ENCODE results near the gene CAP2.
"Not testable (repeated sequence)": the region's sequence is repeated elsewhere in the genome, so short reads cannot be mapped to it uniquely, and the experiment has no call there.

CAP2 gene

DNA sequence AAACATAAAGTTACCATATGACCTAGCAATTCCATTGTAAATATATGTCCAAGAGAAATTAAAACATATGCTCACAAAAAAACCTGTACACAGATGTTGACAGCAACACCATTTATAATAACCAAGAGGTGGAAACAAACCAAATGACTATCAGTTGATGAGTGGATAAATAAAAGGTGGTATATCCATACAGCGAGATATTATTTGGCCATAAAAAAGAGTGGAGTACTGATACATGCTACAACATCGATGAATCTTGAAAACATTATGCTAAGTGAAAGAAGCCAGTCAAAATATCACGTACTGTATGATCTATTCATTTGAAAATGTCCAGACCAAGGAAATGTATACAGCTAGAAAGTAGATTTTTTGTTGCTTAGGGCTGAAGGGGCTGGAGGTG, 2.9 kb downstream of the CAP2 start:
- no peak for DNase-seq (ENCODE audit: low read depth in 1 of 2, low spot score in 1 of 2)

DNA sequence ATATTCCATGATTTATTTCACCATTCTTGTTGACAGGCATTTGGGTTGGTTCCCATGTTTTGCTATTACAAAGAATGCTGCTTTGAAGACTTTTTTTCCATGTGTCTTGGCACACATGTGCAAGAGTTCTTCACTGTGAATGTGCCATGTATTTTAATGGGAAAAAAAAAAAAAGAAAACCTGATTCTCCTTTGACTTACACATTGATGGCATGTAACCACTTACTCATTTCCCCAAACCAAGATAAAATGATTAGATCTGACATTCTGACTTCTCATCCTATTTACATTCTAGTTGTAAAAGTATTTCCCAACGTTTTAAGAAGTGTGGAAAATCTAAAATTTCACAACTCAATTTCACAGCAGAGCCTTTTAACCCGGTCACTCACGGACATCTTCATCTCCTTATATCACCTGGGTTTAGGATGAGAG, 4.4 kb downstream of the CAP2 start:
- no peak for DNase-seq (ENCODE audit: low read depth in 1 of 2, low spot score in 1 of 2)

DNA sequence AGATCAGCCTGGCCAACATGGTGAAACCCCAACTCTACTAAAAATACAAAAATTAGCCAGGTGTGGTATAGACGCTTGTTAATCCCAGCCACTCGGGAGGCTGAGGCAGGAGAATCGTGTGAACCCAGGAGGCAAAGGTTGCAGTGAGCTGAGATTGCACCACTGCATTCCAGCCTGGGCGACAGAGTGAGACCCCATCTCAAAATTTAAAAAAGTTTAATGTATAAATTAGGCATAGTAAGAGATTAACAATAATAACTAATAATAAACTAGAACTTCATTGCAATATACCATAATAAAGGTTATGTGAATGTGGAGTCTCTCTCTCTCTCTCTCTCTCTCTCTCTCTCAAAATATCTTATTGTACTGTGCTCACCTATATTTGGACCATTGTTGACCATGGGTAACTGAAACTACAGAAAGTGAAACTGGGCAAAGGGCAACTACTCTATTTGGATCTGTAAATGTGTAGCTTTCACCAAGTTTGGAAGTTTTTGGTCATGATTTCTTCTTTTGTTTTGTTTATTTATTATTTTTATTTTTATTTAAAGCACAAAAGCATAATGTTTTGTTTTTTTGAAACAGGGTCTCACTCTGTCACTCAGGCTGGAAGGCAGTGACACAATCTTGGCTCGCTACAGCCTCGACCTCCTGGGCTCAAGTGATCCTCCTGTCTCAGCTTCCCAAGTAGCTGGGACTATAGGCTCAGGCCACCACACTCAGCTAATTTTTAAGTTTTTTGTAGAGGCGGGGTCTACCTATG, 12.0 kb downstream of the CAP2 start:
- DNase-seq (ENCODE audit: low read depth in 1 of 2, low spot score in 1 of 2): not testable (repeated sequence)

DNA sequence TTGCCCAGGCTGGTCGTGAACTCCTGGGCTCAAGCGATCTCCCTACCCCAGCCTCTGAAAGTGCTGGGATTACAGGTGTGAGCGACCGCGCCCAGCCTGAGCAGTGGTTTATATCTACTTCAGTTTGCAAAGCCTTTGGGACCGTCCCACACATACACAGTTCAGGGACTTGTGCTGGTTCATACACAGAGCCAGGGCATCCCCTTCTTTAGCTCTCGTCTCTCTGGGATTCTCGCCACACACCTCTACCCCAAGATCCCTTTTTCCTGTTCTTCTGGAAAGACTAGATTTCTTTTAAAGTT, 12.5 kb downstream of the CAP2 start:
- DNase-seq (ENCODE audit: low read depth in 1 of 2, low spot score in 1 of 2): no peak

DNA sequence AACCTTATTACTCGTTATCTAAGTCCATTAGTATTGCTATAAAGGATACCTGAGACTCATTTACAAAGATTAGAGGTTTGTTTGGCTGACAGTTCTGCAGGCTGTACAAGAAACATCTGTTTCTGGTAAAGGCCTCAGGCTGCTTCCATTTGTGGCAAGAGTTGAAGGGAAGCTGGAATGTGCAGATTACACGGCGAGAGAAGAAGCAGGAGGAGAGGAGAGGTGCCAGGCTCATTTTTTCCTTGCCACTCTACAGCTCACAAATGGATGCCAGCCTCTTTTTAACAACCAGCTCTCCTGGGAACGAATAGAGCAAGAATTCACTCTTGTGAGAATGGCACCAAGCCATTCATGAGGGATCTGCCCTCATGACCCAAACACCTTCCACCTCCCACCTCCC, 14.7 kb downstream of the CAP2 start:
- DNase-seq (ENCODE audit: low read depth in 1 of 2, low spot score in 1 of 2): no peak

DNA sequence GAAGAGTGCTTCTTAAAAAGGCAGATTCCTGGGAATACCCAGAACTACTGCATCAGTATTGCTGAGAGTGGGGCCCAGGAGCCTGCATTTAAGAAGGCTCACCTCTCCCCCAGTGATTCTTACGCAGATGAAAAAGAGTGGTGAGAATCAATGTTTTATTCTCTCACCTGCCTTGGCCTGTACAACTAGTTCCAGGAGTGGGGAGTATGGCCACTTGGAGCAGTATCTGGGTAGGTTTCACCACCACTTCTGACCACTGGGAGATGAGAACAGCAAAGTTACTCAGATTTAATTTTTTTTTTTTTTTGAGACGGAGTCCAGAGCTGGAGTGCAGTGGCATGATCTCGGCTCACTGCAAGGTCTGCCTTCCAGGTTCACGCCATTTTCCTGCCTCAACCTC, 16.9 kb downstream of the CAP2 start:
- DNase-seq (ENCODE audit: low read depth in 1 of 2, low spot score in 1 of 2): no peak

DNA sequence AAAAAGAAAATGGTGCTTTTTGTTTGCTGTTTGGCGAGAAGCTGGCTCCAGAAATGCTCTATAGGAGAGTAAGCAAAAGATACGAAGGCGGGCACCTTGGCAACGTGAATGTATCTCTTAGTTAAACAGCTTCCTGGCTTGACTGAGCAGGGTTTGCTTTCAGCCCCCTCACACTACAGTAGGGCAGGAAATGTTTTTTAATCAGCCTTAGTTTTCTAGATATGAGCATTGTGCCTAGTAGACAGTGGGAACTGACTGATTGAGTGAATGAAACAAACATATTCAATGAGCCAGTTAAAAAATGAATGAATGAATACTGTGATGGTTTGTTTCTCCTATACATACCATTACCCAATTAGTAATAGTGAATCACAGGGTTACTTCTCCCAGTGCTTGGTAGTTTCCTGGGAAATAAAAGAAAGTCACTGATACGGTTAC, 19.9 kb downstream of the CAP2 start:
- DNase-seq (ENCODE audit: low read depth in 1 of 2, low spot score in 1 of 2): no peak

GRCh38 chr6:17414395-17414794, 21.0 kb downstream of the CAP2 start:
- DNase-seq (ENCODE audit: low read depth in 1 of 2, low spot score in 1 of 2): not testable (repeated sequence)

DNA sequence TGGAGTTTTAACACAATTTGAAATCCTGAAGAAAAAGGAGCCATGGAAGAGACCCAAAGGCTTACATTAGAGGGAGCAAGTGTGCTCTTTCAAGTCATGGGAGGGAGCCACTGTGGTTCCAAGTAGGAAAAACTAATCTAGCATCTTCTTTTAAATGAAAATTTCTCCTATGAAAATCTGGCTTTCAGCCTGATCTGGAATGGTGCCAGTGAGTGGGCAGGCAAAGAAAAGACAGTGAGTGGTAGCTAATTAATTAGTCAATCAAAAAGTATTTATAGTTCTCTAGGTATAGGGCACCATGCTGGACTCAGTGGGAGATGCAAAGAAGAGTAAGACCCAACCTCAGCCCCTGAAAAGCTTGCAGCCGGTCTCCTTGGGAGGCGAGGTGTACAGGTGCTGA, 21.9 kb downstream of the CAP2 start:
- DNase-seq (ENCODE audit: low read depth in 1 of 2, low spot score in 1 of 2): no peak

GRCh38 chr6:17416806-17417205, 23.4 kb downstream of the CAP2 start:
- DNase-seq (ENCODE audit: low read depth in 1 of 2, low spot score in 1 of 2): no peak

DNA sequence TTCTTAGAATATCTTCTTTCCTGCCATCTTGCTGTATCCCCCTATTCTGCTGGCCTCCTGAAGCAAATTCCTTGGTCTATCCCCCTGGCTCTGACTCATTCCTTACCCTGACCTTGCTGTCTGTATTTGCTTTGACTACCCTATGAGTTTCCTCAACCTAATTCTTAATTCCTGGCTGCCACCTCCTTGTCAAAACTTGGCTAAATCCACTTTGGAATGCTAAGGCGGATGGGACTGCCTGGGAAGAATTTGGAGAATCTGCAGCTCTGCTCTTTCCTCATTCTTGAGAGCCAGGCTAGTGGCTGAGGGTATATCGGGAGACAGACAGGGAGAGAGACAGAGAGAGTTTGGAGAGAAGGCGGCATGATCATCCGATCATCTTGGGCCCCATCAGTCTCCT, 24.4 kb downstream of the CAP2 start:
- DNase-seq (ENCODE audit: low read depth in 1 of 2, low spot score in 1 of 2): no peak

DNA sequence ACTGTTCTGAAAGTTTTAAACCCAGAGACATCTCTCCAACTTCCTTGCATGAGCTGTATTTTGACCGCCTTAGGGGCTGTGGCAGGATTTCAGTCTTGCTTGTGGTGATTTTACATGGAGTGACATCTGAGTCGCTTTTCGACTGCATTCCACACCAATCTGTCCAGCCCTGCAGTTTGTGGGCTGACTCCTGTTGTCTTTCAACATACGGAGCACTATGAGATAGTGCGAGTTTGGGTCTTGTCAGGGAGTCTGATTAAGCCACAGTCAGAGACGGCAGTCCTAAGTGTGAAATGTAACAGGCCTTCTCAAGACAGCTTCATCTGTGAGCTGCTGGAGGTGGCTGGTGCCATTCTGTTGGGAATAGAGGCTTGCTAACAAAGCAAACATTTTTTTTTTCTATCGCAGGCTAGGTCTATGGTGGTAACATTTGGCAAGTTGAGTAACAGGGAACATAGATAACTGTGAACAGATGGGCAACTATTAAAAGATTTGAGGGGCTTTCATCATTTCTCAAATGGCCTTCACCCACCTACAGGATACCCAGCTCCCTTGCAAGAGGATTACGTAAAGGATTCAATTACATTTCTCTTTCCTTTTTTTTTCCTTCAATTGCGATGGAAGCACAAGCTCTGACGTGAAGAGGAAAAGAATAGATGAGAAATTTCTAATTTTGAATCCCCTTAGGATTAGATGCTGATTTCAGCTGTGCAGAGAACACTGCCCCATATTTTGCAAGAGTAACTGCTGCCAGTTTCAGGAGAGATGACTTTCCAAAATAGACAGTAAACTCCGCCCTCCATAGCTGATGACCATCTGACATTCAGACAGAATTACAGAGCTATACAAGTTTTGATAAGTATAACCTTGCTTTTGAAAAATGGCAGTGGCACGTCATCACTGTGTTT, 25.1 kb downstream of the CAP2 start:
- DNase-seq (ENCODE audit: low read depth in 1 of 2, low spot score in 1 of 2): no peak

DNA sequence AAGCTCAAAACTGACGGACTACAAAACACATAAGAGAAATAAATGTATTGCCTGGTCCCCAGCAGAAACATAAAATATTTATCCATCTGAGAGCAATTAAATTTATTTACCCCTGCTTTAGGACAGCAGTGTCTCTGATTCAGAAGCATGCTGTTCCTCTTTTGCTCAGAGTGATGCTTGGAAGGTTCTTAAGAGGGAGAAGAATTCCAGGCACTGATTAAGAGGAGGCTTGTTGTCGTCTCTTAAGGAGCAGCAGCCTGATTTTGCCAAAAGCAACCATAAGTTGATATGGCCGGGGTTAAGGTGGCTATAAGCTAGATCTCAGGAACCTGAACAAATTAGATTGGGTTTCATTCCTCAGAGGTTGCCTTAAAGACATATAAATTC, 25.8 kb downstream of the CAP2 start:
- DNase-seq (ENCODE audit: low read depth in 1 of 2, low spot score in 1 of 2): no peak

DNA sequence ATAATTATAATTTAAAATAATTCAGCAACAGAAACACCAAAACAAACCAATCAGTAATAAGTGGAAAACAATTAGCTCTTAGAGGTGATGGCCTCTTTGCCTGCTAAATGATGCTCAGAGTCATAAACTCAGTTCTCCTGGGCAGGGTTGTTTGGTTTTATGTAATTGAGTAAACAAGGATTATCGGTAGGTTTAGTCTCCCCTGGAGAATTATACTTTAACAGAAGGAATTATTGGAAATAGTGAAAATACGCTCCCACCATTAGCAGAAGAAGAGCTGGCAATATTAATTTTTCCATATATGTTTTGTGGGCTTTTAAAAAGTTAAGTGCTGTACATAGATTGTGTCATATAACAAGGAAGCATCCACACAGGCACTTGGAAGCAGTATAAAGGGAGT, 27.0 kb downstream of the CAP2 start:
- DNase-seq (ENCODE audit: low read depth in 1 of 2, low spot score in 1 of 2): no peak

DNA sequence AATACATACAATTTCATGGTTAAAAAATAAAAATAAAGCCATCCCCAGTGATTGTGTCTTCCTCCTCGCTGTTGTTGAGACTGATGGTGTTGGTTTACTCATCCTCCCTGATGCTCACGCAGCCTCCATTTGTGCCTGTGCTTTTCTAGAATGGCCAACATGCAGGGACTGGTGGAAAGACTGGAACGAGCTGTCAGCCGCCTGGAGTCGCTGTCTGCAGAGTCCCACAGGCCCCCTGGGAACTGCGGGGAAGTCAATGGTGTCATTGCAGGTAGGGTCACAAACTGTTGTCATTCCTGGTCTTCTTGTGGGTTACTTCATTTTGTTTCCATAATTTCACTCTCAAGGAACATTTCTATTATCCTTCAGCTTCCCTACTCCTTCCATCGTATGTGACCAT, 28.0 kb downstream of the CAP2 start:
- DNase-seq (ENCODE audit: low read depth in 1 of 2, low spot score in 1 of 2): no peak

DNA sequence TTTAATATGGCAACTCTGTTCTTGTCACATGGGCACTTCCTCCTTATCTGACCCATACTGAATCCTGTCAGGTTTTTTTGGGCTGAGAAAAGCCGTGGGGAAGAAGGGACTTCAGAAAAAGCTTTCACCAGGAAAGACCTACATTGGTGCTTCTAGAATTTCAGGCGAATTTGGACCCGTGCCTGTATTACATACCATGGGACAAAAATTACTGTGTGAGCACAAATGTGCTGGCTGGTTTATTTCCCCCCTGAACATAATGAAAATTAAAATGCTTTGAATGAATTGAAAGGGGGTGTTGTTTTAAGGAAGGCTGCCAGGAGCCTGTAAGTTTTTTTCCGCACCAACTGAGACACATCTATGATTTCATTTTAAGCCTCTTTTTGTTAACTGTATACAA, 29.6 kb downstream of the CAP2 start:
- no peak for DNase-seq (ENCODE audit: low read depth in 1 of 2, low spot score in 1 of 2)

DNA sequence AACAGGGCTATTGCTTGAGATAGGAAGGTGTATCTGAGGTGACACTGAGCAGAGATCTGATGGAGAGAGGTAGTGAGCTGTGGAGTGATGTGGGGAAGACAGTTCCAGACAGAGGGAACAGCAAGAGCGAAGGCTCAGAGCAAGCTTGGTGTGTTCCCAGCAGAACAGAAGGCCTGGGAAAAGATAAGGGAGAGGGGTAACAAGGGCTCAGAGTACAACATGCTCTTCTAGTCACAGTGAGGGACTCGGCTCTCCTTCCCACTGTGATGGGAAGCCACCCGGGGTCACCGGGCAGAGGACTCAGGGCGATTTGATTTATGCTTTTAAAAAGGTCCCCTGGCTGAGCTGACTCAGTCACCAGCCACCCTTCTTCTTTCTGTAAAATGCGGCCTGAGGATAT, 33.7 kb downstream of the CAP2 start:
- DNase-seq (ENCODE audit: low read depth in 1 of 2, low spot score in 1 of 2): no peak

GRCh38 chr6:17427617-17428016, 34.2 kb downstream of the CAP2 start:
- no peak for DNase-seq (ENCODE audit: low read depth in 1 of 2, low spot score in 1 of 2)

DNA sequence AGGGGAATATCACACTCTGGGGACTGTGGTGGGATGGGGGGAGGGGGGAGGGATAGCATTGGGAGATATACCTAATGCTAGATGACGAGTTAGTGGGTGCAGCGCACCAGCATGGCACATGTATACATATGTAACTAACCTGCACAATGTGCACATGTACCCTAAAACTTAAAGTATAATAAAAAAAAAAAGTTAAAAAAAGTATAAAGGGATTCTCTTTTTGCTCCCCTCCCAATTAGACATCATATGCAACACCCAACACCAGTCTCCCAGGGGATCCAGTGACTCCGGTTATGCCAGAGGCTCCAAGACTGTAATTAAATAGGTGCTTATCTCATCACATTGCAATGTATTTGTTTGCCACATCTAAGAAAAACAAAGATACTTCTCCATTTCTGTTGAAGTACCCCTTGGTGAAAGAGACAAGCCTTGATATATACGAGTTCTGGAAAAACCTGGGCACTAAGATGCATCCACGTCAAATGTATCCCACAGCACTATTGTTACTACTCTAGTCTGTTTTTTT, 35.3 kb downstream of the CAP2 start:
- not testable (repeated sequence) for DNase-seq (ENCODE audit: low read depth in 1 of 2, low spot score in 1 of 2)

- no peak for DNase-seq (ENCODE audit: low read depth in 1 of 2, low spot score in 1 of 2)
Observed at GRCh38 chr6:17429383-17430061, 36.1 kb downstream of the CAP2 start.

DNA sequence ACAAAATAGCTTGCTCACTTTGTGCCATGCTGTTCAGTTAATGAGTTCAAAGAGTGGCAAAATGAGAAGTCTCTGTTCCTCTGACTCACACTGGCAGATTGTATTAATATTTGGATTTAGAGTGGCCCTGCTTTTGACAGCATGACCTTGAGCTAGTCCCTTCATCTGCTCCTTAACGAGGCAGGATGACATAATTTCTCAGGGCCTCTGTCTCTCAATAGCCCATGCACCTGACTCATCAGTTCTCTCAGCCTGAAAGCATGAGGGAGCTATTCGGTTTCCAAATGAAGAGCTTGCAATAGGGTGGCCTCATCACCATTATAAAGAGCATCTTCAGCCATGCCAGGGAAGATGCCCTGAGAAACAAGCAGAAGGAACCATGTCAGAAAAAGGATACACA, 38.2 kb downstream of the CAP2 start:
- DNase-seq (ENCODE audit: low read depth in 1 of 2, low spot score in 1 of 2): no peak

GRCh38 chr6:17432356-17432755, 39.0 kb downstream of the CAP2 start:
- DNase-seq (ENCODE audit: low read depth in 1 of 2, low spot score in 1 of 2): no peak

Data from stimulated activated CD4-positive, alpha-beta T cell treated with anti-CD3 and anti-CD28 coated beads, Interleukin-15, amount 100 ng/mL, for 1 hour (primary cell).